ENCODE results near the gene HSPA9.

HSPA9 gene

GRCh38 chr5:138527170-138527569 lies 48.0 kb downstream of the HSPA9 start:
- DNase-seq (ENCODE audit: low read depth, low spot score), result no peak
- in situ Hi-C loops (cut with HindIII; ENCODE audit: low sequenced_read_pairs), result no loop called here
- no peak for TF ChIP-seq CTCF (IDR thresholded peaks at IDR 0.05; ENCODE audit: low read depth, low read length)
- H3K4me3 ChIP-seq (ENCODE audit: low read depth, low read length), result no peak overlapping the region

- H3K4me3 ChIP-seq (ENCODE audit: low read depth, low read length), result no peak overlapping the region
- no peak for TF ChIP-seq CTCF (IDR thresholded peaks at IDR 0.05; ENCODE audit: low read depth, low read length)
- DNase-seq (ENCODE audit: low read depth, low spot score), result no peak
- in situ Hi-C loops (cut with HindIII; ENCODE audit: low sequenced_read_pairs), result no loop called here
Measured at GRCh38 chr5:138523406-138523805, 51.8 kb downstream of the HSPA9 start.

GRCh38 chr5:138520971-138521370 lies 54.2 kb downstream of the HSPA9 start:
- no peak overlapping the region for H3K4me3 ChIP-seq (ENCODE audit: low read depth, low read length)
- in situ Hi-C loops (cut with HindIII; ENCODE audit: low sequenced_read_pairs), result no loop called here
- no peak for DNase-seq (ENCODE audit: low read depth, low spot score)
- TF ChIP-seq CTCF (IDR thresholded peaks at IDR 0.05; ENCODE audit: low read depth, low read length), result no peak

GRCh38 chr5:138517437-138517836 lies 57.8 kb downstream of the HSPA9 start:
- H3K4me3 ChIP-seq (ENCODE audit: low read depth, low read length), result no peak overlapping the region
- no peak for TF ChIP-seq CTCF (IDR thresholded peaks at IDR 0.05; ENCODE audit: low read depth, low read length)
- in situ Hi-C loops (cut with HindIII; ENCODE audit: low sequenced_read_pairs), result no loop called here
- no peak for DNase-seq (ENCODE audit: low read depth, low spot score)

- in situ Hi-C loops (cut with HindIII; ENCODE audit: low sequenced_read_pairs), result no loop called here
- no peak for DNase-seq (ENCODE audit: low read depth, low spot score)
- H3K4me3 ChIP-seq (ENCODE audit: low read depth, low read length), result no peak overlapping the region
- no peak for TF ChIP-seq CTCF (IDR thresholded peaks at IDR 0.05; ENCODE audit: low read depth, low read length)
Measured at GRCh38 chr5:138515556-138516245, 59.5 kb downstream of the HSPA9 start.

- H3K4me3 ChIP-seq (ENCODE audit: low read depth, low read length), result no peak overlapping the region
- no peak for TF ChIP-seq CTCF (IDR thresholded peaks at IDR 0.05; ENCODE audit: low read depth, low read length)
- no peak for DNase-seq (ENCODE audit: low read depth, low spot score)
- in situ Hi-C loops (cut with HindIII; ENCODE audit: low sequenced_read_pairs), result no loop called here
Measured at GRCh38 chr5:138514021-138514420, 61.2 kb downstream of the HSPA9 start.
